GM12892 (cell line): ENCODE data around the gene CDON.

ENCODE experiments used
- POLR2A ChIP-seq: IDR thresholded peaks from 2 replicates; pipeline ENCODE4 v1.6.1; 2011; ENCODE audit warnings: low read depth, low read length, control low read depth
- POLR2AphosphoS5 ChIP-seq: IDR thresholded peaks from 2 replicates; pipeline ENCODE4 v1.6.1; 2011; ENCODE audit warnings: low read depth, low read length, control low read depth
- TAF1 ChIP-seq: IDR thresholded peaks from 2 replicates; pipeline ENCODE4 v1.6.1; 2011; ENCODE audit warnings: low read depth, mild to moderate bottlenecking, control low read depth, low read length, borderline replicate concordance

GRCh38 chr11:126061707-126062678 is 673 bp downstream of the CDON start:
- TF ChIP-seq POLR2A (no peak), POLR2AphosphoS5 (no peak), TAF1 (no peak)
